Measurements from ENCODE around the gene PPT2. TPM values are rescaled to one million over a fixed set of nuclear protein-coding genes. Genes with fewer than 3 reads are reported as not detected.

Gene PPT2
- total and polyA plus RNA-seq, 2 of the 13 experiments (the other 11 are each of a cell fraction or from before 2014, with no cell fraction given) = 39.2 to 61.8 TPM

DNA sequence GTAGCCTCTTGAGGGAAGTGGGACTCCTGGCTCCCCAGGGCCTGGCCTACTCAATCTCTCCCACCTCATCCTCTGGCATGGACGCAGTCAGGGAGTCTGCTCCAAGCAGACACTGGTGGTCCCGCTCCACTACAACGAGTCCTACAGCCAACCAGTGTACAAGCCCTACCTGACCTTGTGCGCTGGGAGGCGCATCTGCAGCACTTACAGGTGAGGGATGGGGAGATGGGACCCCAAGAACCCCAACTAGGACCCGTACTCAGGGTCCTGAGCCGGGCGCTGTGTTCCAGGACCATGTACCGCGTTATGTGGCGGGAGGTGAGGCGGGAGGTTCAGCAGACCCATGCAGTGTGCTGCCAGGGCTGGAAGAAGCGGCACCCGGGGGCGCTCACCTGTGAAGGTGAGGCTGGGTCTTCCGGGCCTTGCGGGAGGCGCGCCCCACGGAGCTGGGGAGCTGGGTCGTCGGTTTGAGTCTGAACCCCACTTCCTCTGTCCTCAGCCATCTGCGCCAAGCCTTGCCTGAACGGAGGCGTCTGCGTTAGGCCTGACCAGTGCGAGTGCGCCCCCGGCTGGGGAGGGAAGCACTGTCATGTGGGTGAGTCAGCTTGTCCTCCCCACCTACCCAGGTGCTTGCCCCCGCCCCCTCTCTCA lies 12.6 kb downstream of the PPT2 start (continued):
- TF ChIP-seq STAG1 (CRISPR knock-in tag; IDR thresholded peaks at IDR 0.05) (peak; percentile 19; the same call in 1 of the 2 replicates), AGO2 (optimal IDR thresholded peaks at IDR 0.05; ENCODE audit: low read depth, low read length) (peak; percentile 87)
- TF ChIP-seq, protein P1, sequence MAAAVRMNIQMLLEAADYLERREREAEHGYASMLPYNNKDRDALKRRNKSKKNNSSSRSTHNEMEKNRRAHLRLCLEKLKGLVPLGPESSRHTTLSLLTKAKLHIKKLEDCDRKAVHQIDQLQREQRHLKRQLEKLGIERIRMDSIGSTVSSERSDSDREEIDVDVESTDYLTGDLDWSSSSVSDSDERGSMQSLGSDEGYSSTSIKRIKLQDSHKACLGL (CRISPR knock-in tag; IDR thresholded peaks at IDR 0.05) = 0 out of 2 replicates have a peak, but pooled peaks have one; percentile 41
- TF ChIP-seq, protein P2, sequence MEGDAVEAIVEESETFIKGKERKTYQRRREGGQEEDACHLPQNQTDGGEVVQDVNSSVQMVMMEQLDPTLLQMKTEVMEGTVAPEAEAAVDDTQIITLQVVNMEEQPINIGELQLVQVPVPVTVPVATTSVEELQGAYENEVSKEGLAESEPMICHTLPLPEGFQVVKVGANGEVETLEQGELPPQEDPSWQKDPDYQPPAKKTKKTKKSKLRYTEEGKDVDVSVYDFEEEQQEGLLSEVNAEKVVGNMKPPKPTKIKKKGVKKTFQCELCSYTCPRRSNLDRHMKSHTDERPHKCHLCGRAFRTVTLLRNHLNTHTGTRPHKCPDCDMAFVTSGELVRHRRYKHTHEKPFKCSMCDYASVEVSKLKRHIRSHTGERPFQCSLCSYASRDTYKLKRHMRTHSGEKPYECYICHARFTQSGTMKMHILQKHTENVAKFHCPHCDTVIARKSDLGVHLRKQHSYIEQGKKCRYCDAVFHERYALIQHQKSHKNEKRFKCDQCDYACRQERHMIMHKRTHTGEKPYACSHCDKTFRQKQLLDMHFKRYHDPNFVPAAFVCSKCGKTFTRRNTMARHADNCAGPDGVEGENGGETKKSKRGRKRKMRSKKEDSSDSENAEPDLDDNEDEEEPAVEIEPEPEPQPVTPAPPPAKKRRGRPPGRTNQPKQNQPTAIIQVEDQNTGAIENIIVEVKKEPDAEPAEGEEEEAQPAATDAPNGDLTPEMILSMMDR (CRISPR knock-in tag; IDR thresholded peaks at IDR 0.05) = peak; percentile 41

DNA sequence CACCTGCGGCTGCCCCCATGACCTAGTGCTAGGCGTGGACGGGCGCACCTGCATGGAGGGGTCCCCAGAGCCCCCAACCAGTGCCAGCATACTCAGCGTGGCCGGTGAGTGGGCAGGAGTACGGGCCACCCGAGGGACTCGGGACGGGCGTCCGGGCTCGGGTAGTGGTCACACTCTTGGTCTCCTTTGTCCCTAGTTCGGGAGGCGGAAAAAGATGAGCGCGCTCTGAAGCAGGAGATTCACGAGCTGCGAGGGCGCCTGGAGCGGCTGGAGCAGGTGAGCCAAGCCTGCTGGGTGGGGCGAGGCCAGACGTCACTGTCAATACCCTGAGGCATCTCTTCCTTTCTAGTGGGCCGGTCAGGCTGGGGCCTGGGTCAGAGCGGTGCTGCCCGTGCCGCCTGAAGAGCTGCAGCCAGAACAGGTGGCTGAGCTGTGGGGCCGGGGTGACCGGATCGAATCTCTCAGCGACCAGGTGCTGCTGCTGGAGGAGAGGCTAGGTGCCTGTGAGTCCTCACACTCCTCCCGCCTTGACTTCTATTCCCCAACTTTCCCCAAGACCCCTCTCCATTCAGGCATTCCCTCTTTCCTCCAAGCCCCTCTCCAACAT lies 13.3 kb downstream of the PPT2 start:
- Histone ChIP-seq H3K9ac (ENCODE audit: insufficient read depth, low read depth, low read length) (no peak overlapping the region), H3K27me3 (ENCODE audit: control insufficient read depth in 1 of 2, insufficient read depth in 2 of 2, low read length in 2 of 2) (no peaks in the 10 kb centered on the region)

More for the DNA sequence above, 13.3 kb downstream of the PPT2 start:
- no peak for ATAC-seq
- no TSS peak for BruUV-seq (replicated peaks)
- in situ Hi-C loops (cut with HindIII; ENCODE audit: extremely low pct_ligation_motif_present, low pct_unique_long_range_greater_than_20kb) = no loop called here
- 97% methylated on average over 32 of the region's 32 CpGs for WGBS (ENCODE audit: low lambda C conversion rate)
- ChIA-PET CTCF (ENCODE audit: low intra/inter-chr PET ratio, low total read pairs) (interaction anchor here (0.9 kb wide), 1 partner anchor 48 kb away, joined by 3 read pairs; no protein-coding TSS in a partner anchor), POLR2A (interaction anchor here (1.3 to 1.5 kb wide), 2 partner anchors 9 to 10 kb away, joined by 3 to 5 read pairs; partner anchors contain the start of gene AGPAT1)
- FAIRE-seq = no peak
- no peak overlapping the region for H3K4me2 ChIP-seq (ENCODE audit: low read depth, low read length)
- no peaks in the 10 kb centered on the region for H3K9me3 ChIP-seq (ENCODE audit: low read length)
- H3K36me3 ChIP-seq (replicated peaks in 1 of 2; ENCODE audit: control insufficient read depth in 1 of 2, insufficient read depth in 2 of 2, low read length in 2 of 2) = peaks cover 20 to 60% of the 10 kb centered on the region in 2 experiments
- TF ChIP-seq AGO2 (optimal IDR thresholded peaks at IDR 0.05; ENCODE audit: low read depth, low read length) (peak; percentile 77), AKAP8 (CRISPR knock-in tag; IDR thresholded peaks at IDR 0.05) (no peak), RBFOX2 (IDR thresholded peaks at IDR 0.05; ENCODE audit: low read depth, low read length) (peak; percentile 69; the same call in 1 of the 2 replicates), ZFP62 (CRISPR knock-in tag; IDR thresholded peaks at IDR 0.05) (no peak)
- H3K4me3 ChIP-seq (replicated peaks in 1 of 3; ENCODE audit: insufficient read depth in 1 of 3, low read depth in 2 of 3, low read length in 3 of 3) = no peak overlapping the region
- DNase-seq (ENCODE audit: low spot score) = no peak
- no peak overlapping the region for H2AFZ ChIP-seq (ENCODE audit: low read length)
- peaks cover under 1% of the 10 kb centered on the region for H3K79me2 ChIP-seq (ENCODE audit: insufficient read depth, low read length)
- H3K4me1 ChIP-seq (ENCODE audit: insufficient read depth, low read length) = no peaks in the 10 kb centered on the region
- intact Hi-C loops (cut with micrococcal nuclease; ENCODE audit: unreplicated experiment) = no loop called here
- no peaks in the 10 kb centered on the region for H4K20me1 ChIP-seq (ENCODE audit: insufficient read depth, low read length)
- no peak overlapping the region for H3K27ac ChIP-seq (ENCODE audit: extremely low read length, insufficient read depth, low read length)
